Measurements from ENCODE around the gene NDUFAF8. TPM values are rescaled to one million over a fixed set of nuclear protein-coding genes. Genes with fewer than 3 reads are reported as not detected.

Gene NDUFAF8
- total RNA-seq, 1 donor from 2014 or later = 39.7 TPM

- no peak overlapping the region for H3K27ac Mint-ChIP-seq (ENCODE audit: unreplicated experiment)
- no peak for TF ChIP-seq CTCF (IDR thresholded peaks at IDR 0.05)
- no peaks in the 10 kb centered on the region for H3K27me3 Mint-ChIP-seq (ENCODE audit: low read depth)
- H3K4me3 Mint-ChIP-seq (ENCODE audit: unreplicated experiment) = no peak overlapping the region
- H3K9me3 Mint-ChIP-seq (ENCODE audit: low read depth) = no peaks in the 10 kb centered on the region
- peaks cover 4% of the 10 kb centered on the region for H3K4me1 Mint-ChIP-seq (ENCODE audit: low read depth)
- H3K36me3 Mint-ChIP-seq (ENCODE audit: low read depth) = peaks cover 13% of the 10 kb centered on the region
- no peak for DNase-seq (ENCODE audit: low spot score)
Measured at GRCh38 chr17:81263371-81264181, 24.5 kb downstream of the NDUFAF8 start.

- TF ChIP-seq CTCF (IDR thresholded peaks at IDR 0.05) = no peak
- no peak for DNase-seq (ENCODE audit: low spot score)
- H3K4me1 Mint-ChIP-seq (ENCODE audit: low read depth) = peaks cover 4% of the 10 kb centered on the region
- H3K9me3 Mint-ChIP-seq (ENCODE audit: low read depth) = no peaks in the 10 kb centered on the region
- H3K27ac Mint-ChIP-seq (ENCODE audit: unreplicated experiment) = no peak overlapping the region
- peaks cover 23% of the 10 kb centered on the region for H3K36me3 Mint-ChIP-seq (ENCODE audit: low read depth)
- no peaks in the 10 kb centered on the region for H3K27me3 Mint-ChIP-seq (ENCODE audit: low read depth)
- no peak overlapping the region for H3K4me3 Mint-ChIP-seq (ENCODE audit: unreplicated experiment)
Measured at GRCh38 chr17:81264640-81265039, 25.5 kb downstream of the NDUFAF8 start.

GRCh38 chr17:81265576-81265975, 26.5 kb downstream of the NDUFAF8 start:
- Mint-ChIP-seq H3K27me3 (ENCODE audit: low read depth) (no peaks in the 10 kb centered on the region), H3K27ac (ENCODE audit: unreplicated experiment) (no peak overlapping the region), H3K4me3 (ENCODE audit: unreplicated experiment) (no peak overlapping the region), H3K9me3 (ENCODE audit: low read depth) (no peaks in the 10 kb centered on the region), H3K36me3 (ENCODE audit: low read depth) (peaks cover 23% of the 10 kb centered on the region), H3K4me1 (ENCODE audit: low read depth) (peaks cover 4% of the 10 kb centered on the region)
- TF ChIP-seq CTCF (IDR thresholded peaks at IDR 0.05) = no peak
- DNase-seq (ENCODE audit: low spot score) = no peak

- H3K36me3 Mint-ChIP-seq (ENCODE audit: low read depth) = peaks cover 24% of the 10 kb centered on the region
- no peak for DNase-seq (ENCODE audit: low spot score)
Measured at GRCh38 chr17:81267390-81268067, 28.4 kb downstream of the NDUFAF8 start.

More at GRCh38 chr17:81267390-81268067, 28.4 kb downstream of the NDUFAF8 start:
- no peak for TF ChIP-seq CTCF (IDR thresholded peaks at IDR 0.05)
- H3K9me3 Mint-ChIP-seq (ENCODE audit: low read depth) = no peaks in the 10 kb centered on the region
- peaks cover 4% of the 10 kb centered on the region for H3K4me1 Mint-ChIP-seq (ENCODE audit: low read depth)
- no peaks in the 10 kb centered on the region for H3K27me3 Mint-ChIP-seq (ENCODE audit: low read depth)
- H3K4me3 Mint-ChIP-seq (ENCODE audit: unreplicated experiment) = no peak overlapping the region
- no peak overlapping the region for H3K27ac Mint-ChIP-seq (ENCODE audit: unreplicated experiment)

All from chondrocyte (in vitro differentiated cells).